Measurements from ENCODE around the gene E2F7.

The E2F7 gene

GRCh38 chr12:77082021-77082420 lies 16.7 kb upstream of the E2F7 start:
- H3K27me3 ChIP-seq (ENCODE audit: insufficient read depth, low read length), result no peaks in the 10 kb centered on the region
- H3F3A ChIP-seq (ENCODE audit: insufficient read depth, low read length), result no peaks in the 10 kb centered on the region
- H3K4me1 ChIP-seq (ENCODE audit: insufficient read depth, low read length, severe bottlenecking), result no peaks in the 10 kb centered on the region
- TF ChIP-seq EZH2 (IDR thresholded peaks at IDR 0.05; ENCODE audit: borderline replicate concordance, low read length) (no peak), CTCF (IDR thresholded peaks at IDR 0.05; ENCODE audit: low read length) (no peak)
- no peak overlapping the region for H3K4me2 ChIP-seq (ENCODE audit: low read length)
- no peaks in the 10 kb centered on the region for H3K79me2 ChIP-seq (ENCODE audit: insufficient read depth, low read length)
- H4K20me1 ChIP-seq (ENCODE audit: insufficient read depth, low read length), result no peaks in the 10 kb centered on the region
- H3K4me3 ChIP-seq (ENCODE audit: low read depth, low read length, poor library complexity, severe bottlenecking), result no peak overlapping the region
- no peaks in the 10 kb centered on the region for H3K9me3 ChIP-seq (ENCODE audit: low read length)
- no peaks in the 10 kb centered on the region for H3K36me3 ChIP-seq (ENCODE audit: insufficient read depth, low read length)
- no peaks in the 10 kb centered on the region for H3K9me2 ChIP-seq (ENCODE audit: low read depth, low read length)
- no peak overlapping the region for H2AFZ ChIP-seq (ENCODE audit: low read length)
- H3K9ac ChIP-seq (ENCODE audit: low read length), result no peak overlapping the region
- no peak overlapping the region for H3K27ac ChIP-seq (ENCODE audit: low read depth, low read length, poor library complexity, severe bottlenecking)

- Histone ChIP-seq H3K4me3 (ENCODE audit: low read depth, low read length, poor library complexity, severe bottlenecking) (no peak overlapping the region), H3K27ac (ENCODE audit: low read depth, low read length, poor library complexity, severe bottlenecking) (no peak overlapping the region), H3K4me1 (ENCODE audit: insufficient read depth, low read length, severe bottlenecking) (no peaks in the 10 kb centered on the region), H3K4me2 (ENCODE audit: low read length) (no peak overlapping the region), H2AFZ (ENCODE audit: low read length) (no peak overlapping the region), H4K20me1 (ENCODE audit: insufficient read depth, low read length) (no peaks in the 10 kb centered on the region), H3K27me3 (ENCODE audit: insufficient read depth, low read length) (no peaks in the 10 kb centered on the region), H3K9ac (ENCODE audit: low read length) (no peak overlapping the region), H3K36me3 (ENCODE audit: insufficient read depth, low read length) (no peaks in the 10 kb centered on the region), H3K9me2 (ENCODE audit: low read depth, low read length) (no peaks in the 10 kb centered on the region), H3F3A (ENCODE audit: insufficient read depth, low read length) (no peaks in the 10 kb centered on the region), H3K9me3 (ENCODE audit: low read length) (no peaks in the 10 kb centered on the region), H3K79me2 (ENCODE audit: insufficient read depth, low read length) (no peaks in the 10 kb centered on the region)
- no peak for TF ChIP-seq EZH2 (IDR thresholded peaks at IDR 0.05; ENCODE audit: borderline replicate concordance, low read length)
- no peak for TF ChIP-seq CTCF (IDR thresholded peaks at IDR 0.05; ENCODE audit: low read length)
Observed at GRCh38 chr12:77079631-77080030, 14.3 kb upstream of the E2F7 start.

GRCh38 chr12:77078231-77078630 lies 12.9 kb upstream of the E2F7 start:
- Histone ChIP-seq H3K4me2 (ENCODE audit: low read length) (no peak overlapping the region), H2AFZ (ENCODE audit: low read length) (no peak overlapping the region), H3K27me3 (ENCODE audit: insufficient read depth, low read length) (no peaks in the 10 kb centered on the region), H3F3A (ENCODE audit: insufficient read depth, low read length) (no peaks in the 10 kb centered on the region), H3K9me3 (ENCODE audit: low read length) (no peaks in the 10 kb centered on the region), H3K79me2 (ENCODE audit: insufficient read depth, low read length) (no peaks in the 10 kb centered on the region), H3K36me3 (ENCODE audit: insufficient read depth, low read length) (no peaks in the 10 kb centered on the region), H3K4me3 (ENCODE audit: low read depth, low read length, poor library complexity, severe bottlenecking) (no peak overlapping the region), H4K20me1 (ENCODE audit: insufficient read depth, low read length) (no peaks in the 10 kb centered on the region), H3K27ac (ENCODE audit: low read depth, low read length, poor library complexity, severe bottlenecking) (no peak overlapping the region), H3K9ac (ENCODE audit: low read length) (no peak overlapping the region), H3K4me1 (ENCODE audit: insufficient read depth, low read length, severe bottlenecking) (no peaks in the 10 kb centered on the region), H3K9me2 (ENCODE audit: low read depth, low read length) (no peaks in the 10 kb centered on the region)
- no peak for TF ChIP-seq CTCF (IDR thresholded peaks at IDR 0.05; ENCODE audit: low read length)
- no peak for TF ChIP-seq EZH2 (IDR thresholded peaks at IDR 0.05; ENCODE audit: borderline replicate concordance, low read length)

All from OCI-LY1 (cell line).